ENCODE results near the gene IFIT1. TPM values are rescaled to one million over a fixed set of nuclear protein-coding genes. Genes with fewer than 3 reads are reported as not detected.
"Not testable (repeated sequence)": the region's sequence is repeated elsewhere in the genome, so short reads cannot be mapped to it uniquely, and the experiment has no call there.

Gene IFIT1
- polyA plus RNA-seq, 4 donors: 14.5 to 20.7 (median 17.6) TPM

GRCh38 chr10:89363729-89364442, 28.5 kb upstream of the IFIT1 start:
- DNase-seq (ENCODE audit: low read depth in 4 of 4, low spot score in 2 of 4): no peak

GRCh38 chr10:89364531-89364930, 27.9 kb upstream of the IFIT1 start:
- no peak for DNase-seq (ENCODE audit: low read depth in 4 of 4, low spot score in 2 of 4)

GRCh38 chr10:89367529-89367928, 24.9 kb upstream of the IFIT1 start:
- DNase-seq (ENCODE audit: low read depth in 4 of 4, low spot score in 2 of 4): no peak

- DNase-seq (ENCODE audit: low read depth in 4 of 4, low spot score in 2 of 4): no peak
Observed at GRCh38 chr10:89368129-89368528, 24.3 kb upstream of the IFIT1 start.

GRCh38 chr10:89369156-89370105, 23.0 kb upstream of the IFIT1 start:
- no peak for DNase-seq (ENCODE audit: low read depth in 4 of 4, low spot score in 2 of 4)

GRCh38 chr10:89371079-89371478, 21.3 kb upstream of the IFIT1 start:
- DNase-seq (ENCODE audit: low read depth in 4 of 4, low spot score in 2 of 4): no peak

- no peak for DNase-seq (ENCODE audit: low read depth in 4 of 4, low spot score in 2 of 4)
Observed at GRCh38 chr10:89371987-89372386, 20.4 kb upstream of the IFIT1 start.

- no peak for DNase-seq (ENCODE audit: low read depth in 4 of 4, low spot score in 2 of 4)
Observed at GRCh38 chr10:89373916-89374711, 18.3 kb upstream of the IFIT1 start.

- no peak for DNase-seq (ENCODE audit: low read depth in 4 of 4, low spot score in 2 of 4)
Observed at GRCh38 chr10:89374713-89375141, 17.7 kb upstream of the IFIT1 start.

GRCh38 chr10:89377705-89378637, 14.5 kb upstream of the IFIT1 start, which contains the start of gene IFIT1B:
Gene IFIT1B, plus strand, starts transcription at chr10:89378056. Its CDS starts 80 bp downstream, at chr10:89378136.
- DNase-seq (ENCODE audit: low read depth in 4 of 4, low spot score in 2 of 4): no peak

GRCh38 chr10:89379103-89379502, 13.3 kb upstream of the IFIT1 start:
- no peak for DNase-seq (ENCODE audit: low read depth in 4 of 4, low spot score in 2 of 4)

- no peak for DNase-seq (ENCODE audit: low read depth in 4 of 4, low spot score in 2 of 4)
Observed at GRCh38 chr10:89382757-89383156, 9.7 kb upstream of the IFIT1 start.

GRCh38 chr10:89384474-89385340, 7.7 kb upstream of the IFIT1 start:
- no peak for DNase-seq (ENCODE audit: low read depth in 4 of 4, low spot score in 2 of 4)

GRCh38 chr10:89388806-89389205, 3.6 kb upstream of the IFIT1 start:
- DNase-seq (ENCODE audit: low read depth in 4 of 4, low spot score in 2 of 4): no peak

GRCh38 chr10:89389254-89389653, 3.2 kb upstream of the IFIT1 start:
- no peak for DNase-seq (ENCODE audit: low read depth in 4 of 4, low spot score in 2 of 4)

GRCh38 chr10:89390476-89391225, 1.8 kb upstream of the IFIT1 start:
- no peak for DNase-seq (ENCODE audit: low read depth in 4 of 4, low spot score in 2 of 4)

- DNase-seq (ENCODE audit: low read depth in 4 of 4, low spot score in 2 of 4): not testable (repeated sequence)
Observed at GRCh38 chr10:89391226-89391576, 1.2 kb upstream of the IFIT1 start.

- DNase-seq (ENCODE audit: low read depth in 4 of 4, low spot score in 2 of 4): no peak
Observed at GRCh38 chr10:89392974-89393373, 551 bp downstream of the IFIT1 start.
